Dermis blood vessel endothelial cell (primary cell): ENCODE data around the gene GPR35. TPM values are rescaled to one million over a fixed set of nuclear protein-coding genes. Genes with fewer than 3 reads are reported as not detected.

Experiments
- DNase-seq: peaks from one replicate; pipeline ENCODE4 v3.0.0; 2010
- total RNA-seq: library from RNA; depleted of rRNA; stranded (reverse); fragments of >200 nt; gene quantifications from 2 replicates; pipeline ENCODE4 v1.2.3, GENCODE V29; 2014

Gene GPR35
- total RNA-seq, 1 donor from 2014 or later = 0.85 TPM

DNA sequence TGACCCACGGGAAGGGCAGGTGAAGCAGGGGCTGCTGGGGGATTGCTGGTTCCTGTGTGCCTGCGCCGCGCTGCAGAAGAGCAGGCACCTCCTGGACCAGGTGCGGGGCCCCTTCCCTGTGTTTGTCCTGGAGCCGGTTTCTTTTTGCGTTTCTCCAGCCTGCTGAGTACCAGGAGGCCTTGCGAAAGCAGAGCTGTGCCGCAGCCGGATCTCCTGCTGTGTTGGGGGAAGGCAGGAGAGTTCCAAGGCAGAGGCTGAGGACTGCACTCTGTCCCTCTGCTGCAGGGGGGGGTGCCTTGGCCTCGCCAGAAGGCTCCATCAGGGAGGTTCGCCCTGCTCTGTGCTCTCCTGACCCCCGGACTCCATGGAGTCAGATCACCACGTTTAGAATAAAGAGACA lies 35.9 kb upstream of the GPR35 start:
- no peak for DNase-seq

DNA sequence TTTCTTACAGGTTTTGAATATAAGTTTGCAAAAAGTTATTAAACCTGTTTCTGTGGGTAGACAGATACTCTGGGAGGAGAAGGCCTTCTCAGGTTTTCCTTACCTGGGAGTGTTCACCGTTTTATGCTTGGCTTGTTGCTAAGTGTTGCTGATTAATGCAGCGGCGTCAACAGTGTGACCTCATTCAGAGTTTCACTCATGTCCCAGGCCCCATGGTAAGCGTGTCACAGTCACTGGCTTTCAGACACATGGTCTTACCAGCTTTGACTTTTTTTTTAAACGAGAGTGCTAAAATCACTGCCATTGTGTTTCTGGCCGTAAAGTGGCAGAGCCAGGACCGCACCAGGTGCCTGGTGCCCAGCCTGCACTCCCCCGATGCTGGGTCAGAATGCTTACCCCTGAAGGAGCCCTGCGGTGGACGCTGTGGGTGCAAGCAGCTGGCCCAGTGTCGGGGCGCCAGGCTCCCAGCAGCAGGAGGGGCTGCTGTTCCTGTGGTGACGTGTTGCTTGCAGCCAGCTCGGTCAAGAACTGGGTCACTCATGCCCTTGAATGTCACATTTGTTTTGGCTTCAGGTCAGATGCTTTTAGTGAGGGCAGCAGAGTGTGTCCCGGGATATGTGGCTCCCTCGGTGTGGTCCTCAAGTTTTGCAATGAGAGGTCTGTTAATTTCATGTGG lies 35.3 kb upstream of the GPR35 start:
- no peak for DNase-seq

DNA sequence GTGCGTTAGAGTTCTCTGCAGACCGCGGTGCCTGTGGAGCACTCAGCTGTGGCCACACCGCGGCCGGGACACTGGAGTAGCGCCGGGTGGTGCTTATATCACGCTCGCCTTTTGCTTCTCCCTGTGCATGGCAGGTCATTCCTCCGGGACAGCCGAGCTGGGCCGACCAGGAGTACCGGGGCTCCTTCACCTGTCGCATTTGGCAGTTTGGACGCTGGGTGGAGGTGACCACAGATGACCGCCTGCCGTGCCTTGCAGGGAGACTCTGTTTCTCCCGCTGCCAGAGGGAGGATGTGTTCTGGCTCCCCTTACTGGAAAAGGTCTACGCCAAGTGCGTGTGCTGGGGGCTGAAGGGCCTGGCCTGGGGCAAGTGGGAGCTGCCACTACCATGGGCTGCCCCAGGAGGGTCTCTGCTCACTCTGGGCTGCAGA lies 34.6 kb upstream of the GPR35 start:
- DNase-seq = no peak

DNA sequence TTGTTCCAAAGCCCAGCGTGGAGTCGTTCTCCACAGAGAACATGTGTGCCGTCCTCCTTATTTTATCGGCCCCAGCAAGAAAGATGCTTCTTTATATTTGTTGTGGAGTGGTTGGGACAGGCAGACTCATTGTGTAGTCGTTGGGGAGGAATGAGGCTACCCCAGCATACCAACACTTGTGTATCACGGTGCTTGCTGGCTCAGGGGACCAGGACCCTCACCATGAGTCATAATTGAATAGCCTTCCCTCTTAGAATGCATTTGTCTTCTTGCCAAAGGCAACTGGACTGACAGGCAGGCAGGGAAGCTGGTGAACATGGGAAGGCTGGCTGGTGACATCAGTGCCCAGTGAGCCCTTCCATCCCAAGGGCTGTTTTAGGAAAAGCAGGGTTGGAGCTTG lies 34.1 kb upstream of the GPR35 start:
- DNase-seq = no peak

DNA sequence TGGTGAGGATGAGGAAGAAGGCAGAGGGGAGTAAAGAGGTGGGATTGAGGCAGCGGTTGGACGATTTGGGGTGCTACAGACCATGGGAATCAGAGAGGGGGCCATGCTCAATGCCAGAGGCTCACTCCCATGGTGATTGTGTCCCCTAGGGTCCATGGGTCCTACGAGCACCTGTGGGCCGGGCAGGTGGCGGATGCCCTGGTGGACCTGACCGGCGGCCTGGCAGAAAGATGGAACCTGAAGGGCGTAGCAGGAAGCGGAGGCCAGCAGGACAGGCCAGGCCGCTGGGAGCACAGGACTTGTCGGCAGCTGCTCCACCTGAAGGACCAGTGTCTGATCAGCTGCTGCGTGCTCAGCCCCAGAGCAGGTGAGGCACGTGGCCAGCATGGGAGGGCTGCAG lies 33.5 kb upstream of the GPR35 start:
- no peak for DNase-seq

DNA sequence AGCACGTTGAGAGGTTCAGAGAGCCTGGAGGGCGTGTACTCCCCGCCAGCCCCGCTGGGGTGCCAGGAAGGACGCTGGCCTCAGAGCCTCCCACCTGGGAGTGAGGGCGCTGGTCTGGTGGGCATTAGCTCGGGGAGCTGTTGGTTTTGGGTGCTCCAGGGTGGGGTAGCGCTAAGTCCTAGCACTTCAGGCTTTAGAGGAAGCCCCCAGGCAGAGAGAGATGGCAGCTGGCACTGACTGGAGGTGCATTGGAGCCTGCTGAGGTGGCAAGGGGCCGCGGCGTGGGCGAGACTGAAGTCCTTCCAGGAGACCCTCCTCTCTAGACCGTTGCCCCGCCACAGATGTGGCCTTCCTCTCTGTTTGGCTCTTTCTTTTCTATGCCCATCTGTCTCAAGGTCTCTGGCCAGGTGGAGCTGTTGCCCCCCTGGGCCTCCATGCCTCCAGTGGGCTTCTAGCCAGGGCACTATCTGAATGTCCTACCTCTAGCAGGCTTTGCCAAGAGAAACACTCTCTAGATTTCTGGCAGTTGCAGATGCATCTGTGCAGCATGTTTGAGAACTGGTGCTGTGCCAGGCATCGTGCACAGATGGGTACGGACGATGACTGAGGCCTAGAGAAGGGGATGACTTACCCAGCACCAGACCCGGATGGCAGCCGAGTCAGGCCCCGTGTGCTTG lies 32.1 kb upstream of the GPR35 start:
- no peak for DNase-seq

DNA sequence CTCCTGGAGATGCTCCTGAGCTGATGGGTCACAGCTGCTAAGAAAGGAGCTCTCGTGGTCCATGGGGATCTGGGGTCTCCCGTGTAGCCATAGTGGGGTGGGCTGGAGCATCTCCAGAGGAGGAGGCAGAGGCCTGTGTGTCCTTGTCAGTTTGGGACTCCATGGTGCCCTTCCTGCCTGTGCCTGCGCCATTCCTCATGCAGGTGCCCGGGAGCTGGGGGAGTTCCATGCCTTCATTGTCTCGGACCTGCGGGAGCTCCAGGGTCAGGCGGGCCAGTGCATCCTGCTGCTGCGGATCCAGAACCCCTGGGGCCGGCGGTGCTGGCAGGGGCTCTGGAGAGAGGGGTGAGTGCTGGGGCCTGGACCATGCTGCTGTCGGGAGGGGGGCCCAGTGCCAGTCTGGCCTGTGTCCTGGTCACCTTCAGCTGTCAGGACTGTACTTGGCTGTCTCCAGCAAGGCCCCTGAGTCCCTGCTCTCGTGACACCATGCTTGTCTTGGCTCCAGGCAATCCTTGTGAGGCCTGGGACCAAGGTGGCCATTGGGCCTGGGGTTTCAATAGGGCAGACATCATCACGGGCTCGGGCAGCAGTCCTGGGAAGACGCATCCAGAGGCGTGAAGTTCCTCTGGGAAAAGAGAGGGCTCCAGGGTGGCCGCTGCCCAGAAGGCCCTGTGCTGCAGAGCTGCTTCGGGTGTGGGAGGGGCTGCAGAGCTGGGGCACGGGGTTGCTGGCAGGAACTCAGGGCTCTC lies 31.4 kb upstream of the GPR35 start:
- DNase-seq = no peak

DNA sequence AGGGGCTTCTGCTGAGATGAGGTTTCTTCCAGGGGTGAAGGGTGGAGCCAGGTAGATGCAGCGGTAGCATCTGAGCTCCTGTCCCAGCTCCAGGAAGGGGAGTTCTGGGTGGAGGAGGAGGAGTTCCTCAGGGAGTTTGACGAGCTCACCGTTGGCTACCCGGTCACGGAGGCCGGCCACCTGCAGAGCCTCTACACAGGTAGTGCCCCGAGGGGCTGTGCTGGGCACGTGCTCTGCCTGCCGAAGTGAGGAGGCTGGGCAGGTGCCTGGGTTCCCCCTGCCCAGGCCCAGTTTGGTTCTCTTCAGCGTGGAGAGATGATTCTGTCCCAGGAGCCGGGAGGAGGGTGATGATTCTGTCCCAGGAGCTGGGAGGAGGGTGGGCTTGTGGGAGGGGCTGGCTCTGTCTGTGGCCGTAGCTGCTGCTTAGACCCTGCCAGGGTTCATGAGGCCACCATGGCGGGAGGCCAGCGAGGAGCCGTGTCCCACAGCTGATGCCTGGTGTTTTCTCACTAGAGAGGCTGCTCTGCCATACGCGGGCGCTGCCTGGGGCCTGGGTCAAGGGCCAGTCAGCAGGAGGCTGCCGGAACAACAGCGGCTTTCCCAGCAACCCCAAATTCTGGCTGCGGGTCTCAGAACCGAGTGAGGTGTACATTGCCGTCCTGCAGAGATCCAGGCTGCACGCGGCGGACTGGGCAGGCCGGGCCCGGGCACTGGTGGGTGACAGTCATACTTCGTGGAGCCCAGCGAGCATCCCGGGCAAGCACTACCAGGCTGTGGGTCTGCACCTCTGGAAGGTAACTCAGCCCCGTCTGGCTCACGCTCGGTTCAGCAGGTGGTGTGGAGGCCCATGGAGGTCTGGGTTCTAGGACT lies 30.5 kb upstream of the GPR35 start:
- DNase-seq = no peak

DNA sequence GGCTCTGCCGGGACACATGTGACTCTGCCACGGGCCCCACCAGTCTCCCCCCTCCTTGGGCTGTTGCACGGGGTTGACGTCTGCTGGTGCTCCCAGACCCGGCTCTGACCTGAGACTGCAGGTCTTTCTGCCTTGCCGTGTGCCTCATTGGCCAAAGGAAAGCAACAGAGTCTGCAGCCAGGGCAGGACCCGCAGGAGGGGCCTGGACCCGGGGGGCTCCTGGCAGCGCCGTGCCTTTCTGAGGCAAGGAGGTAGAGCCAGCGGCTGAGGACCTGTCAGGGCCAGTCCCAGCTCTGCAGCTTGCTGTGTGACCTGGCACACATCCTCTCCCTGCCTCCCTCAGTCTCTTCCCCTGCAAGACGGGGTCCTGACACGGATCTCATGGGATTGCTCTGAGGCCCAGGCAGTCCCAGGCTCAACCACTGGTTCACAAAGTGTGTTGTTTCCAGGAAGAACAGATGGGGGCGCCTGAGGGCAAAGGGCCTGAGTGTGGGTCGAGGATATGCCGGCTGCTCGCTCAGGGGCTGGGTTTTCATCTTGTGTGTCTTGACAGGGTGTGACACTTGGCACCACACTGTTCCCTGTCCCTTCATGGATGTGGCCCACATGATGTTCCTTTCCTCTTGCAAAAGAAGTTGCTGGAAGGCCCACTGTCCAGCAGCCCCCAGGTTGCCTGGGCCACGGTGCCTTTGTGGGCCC lies 29.8 kb upstream of the GPR35 start:
- DNase-seq = peak; percentile 30

DNA sequence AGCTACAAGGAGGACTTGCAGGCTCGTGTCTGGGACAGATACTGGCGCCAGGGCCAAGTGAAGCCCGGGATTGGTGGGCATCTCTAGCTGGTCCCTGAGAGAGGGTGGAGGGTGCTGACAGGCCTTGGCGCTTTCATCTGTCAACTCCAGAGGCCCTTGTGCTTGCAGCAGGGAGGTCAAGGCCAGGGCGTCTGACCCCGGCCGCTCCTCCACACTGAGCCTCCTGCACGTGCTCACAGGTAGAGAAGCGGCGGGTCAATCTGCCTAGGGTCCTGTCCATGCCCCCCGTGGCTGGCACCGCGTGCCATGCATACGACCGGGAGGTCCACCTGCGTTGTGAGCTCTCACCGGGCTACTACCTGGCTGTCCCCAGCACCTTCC lies 29.2 kb upstream of the GPR35 start:
- no peak for DNase-seq

DNA sequence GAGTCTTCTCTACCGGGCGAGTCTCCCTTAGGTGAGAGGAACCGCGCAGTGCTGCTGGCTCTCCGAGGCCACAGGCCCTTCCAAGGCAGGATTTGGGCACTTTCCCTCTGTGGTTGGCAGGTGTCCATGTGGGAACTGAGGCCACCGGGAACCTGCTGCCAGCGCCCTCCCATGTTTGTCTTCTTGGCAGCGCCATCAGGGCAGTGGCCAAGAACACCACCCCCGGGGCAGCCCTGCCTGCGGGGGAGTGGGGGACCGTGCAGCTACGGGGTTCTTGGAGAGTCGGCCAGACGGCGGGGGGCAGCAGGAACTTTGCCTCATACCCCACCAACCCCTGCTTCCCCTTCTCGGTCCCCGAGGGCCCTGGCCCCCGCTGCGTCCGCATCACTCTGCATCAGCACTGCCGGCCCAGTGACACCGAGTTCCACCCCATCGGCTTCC lies 28.8 kb upstream of the GPR35 start:
- DNase-seq = no peak

DNA sequence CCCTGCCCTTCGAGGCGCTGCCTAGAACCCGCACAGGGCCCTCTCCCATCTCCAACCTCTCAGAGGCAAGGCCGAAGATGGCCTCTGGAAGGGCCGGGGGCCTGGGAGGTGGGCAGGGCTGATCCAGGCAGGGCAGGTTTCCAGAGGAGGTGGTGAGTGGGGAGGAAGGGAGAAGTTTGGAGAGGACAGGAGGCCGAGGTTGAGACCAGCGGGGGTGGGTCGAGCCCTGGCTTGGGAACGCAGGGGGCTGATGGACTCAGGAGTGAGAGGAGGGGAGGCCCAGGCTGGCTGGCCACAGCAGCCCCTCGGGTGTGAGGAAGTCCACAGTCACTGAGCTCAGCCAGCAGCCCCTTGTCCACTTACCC lies 28.2 kb upstream of the GPR35 start:
- DNase-seq = no peak

DNA sequence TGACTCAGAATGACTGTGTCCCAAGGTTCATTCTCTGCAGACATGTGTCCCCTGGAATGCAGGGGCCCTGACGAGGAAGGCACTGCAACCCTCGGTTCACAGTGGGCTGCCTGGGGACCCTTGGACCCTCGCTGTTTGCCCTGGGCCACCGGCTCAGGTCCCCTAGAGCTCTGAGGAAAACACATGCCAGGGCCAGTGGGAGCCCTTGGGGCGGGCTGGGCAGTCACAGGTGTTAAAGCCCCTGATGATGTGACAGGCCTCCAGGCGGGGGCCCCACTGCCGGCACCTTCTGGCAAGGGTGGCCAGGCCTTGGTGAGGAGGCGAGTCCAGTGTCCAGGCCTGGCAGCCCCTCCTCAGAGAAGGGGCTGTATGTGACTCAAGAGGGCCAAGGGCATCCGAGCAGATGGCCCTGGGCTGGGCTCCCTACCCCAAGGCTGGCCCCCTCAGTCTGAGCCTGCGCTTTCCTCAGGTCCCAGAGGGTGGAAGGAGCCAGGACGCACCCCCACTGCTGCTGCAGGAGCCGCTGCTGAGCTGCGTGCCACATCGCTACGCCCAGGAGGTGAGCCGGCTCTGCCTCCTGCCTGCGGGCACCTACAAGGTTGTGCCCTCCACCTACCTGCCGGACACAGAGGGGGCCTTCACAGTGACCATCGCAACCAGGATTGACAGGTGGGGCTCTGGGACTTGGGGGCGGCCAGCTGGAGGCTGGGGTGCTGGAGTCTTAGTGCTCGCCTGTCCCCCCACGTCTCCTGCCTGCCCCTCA lies 27.7 kb upstream of the GPR35 start:
- DNase-seq = no peak

DNA sequence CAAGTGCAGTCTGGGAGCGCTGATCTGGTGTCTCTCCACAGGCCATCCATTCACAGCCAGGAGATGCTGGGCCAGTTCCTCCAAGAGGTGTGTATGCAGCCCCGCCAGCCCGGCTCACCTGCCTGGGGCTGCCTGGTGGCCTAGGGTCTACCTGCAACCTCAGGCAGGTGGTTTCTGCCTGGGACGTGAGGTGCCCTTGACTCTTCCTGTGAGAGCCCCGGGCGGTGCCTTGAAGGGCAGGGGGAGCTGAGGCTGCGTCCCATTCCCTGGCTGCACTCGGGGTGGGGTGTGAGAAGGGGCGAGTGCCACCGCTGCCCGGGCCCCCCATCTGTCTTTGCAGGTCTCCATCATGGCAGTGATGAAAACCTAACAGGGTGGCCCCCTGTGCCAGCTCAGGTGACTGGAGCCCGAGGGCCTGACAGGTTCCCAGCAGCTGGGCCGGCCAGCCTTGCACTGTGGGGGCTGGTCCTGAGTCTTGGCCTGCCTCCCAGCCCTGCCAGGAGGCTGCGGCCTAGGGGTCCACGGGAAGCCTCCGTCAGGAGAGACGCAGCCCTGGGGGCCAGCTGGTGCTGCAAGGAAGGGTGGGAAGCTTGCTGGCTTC lies 26.9 kb upstream of the GPR35 start:
- no peak for DNase-seq

DNA sequence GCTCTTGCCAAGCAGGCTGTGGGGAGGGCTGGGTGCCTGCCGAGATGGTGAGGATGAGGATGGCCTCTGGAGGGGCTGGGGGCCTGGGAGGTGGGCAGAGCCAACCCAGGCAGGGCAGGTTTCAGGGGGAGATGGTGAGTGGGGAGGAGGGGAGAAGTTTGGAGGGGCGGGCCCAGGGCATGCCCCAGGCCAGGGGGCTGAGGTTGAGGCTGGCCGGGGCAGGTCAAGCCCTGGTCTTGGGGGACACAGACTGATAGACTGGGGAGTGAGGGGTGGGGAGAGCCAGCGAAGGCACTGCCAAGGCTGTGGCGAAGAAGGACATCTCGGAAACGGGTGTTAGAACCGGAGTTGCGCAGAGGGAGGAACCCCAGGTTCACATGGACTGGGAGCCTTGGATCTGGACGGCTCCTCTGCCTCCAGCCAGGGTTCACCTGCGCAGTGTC lies 26.1 kb upstream of the GPR35 start:
- no peak for DNase-seq

DNA sequence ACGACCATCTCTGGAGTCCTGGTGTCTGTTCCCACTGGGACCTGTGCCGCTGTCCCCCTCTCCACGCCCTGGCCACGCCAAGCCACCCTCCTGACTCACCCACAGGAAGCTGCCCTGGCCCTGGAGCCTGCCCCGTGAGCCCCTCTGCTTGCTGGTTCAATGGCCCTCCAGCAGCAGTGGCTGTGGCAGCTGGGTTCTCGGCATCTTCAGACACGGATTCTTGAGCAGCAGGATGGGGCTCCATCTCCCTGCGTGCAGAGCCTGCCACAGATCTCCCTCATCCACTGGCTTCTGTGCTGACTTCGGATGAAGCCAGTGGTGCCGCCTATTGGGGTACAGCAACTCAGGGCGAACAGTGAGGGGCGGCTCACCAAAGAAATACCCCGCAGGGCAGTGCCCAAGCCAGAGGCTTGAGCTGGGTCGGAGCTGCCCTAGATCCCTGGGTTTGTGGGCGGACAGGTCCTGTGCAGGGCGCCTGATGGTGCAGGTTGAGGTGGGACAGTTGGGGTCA lies 24.8 kb upstream of the GPR35 start:
- DNase-seq = no peak

DNA sequence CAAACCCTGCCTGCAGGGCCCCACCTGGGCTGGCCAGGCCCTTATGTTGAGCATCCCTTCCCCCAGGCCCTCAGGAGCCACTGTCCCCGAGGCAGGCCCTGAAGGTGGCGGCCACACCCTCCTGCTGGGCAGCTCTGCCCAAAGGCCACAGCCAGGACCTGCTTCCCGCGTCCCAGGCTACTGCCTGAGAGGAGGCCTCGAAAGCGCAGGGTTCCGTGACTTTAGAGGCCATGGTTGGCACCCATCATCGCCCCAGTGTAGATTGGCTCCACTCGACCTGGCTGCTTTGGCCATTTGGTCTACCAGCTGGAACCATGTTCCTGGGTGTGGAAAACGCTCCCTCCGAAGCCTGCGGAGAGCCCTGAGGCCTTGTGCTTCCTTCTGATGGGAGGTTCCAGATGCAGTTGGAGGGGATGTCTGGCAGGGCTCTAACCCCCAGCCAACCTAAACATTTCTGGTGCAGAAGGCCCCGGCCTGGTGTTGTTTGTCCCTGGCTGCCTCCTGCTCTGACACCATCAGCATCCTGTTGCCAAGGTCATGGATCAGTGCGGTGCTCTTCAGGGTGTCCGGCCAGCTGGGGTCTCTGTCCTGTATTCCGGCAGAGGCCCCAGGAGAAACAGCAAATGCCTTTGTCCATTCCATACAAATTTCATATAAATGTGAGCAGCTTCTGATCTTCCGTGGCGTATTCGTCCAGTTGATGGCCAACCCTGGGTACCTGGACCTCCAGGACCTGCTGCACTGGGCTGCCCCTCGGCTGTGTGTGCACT lies 24.0 kb upstream of the GPR35 start:
- DNase-seq = peak; percentile 16

DNA sequence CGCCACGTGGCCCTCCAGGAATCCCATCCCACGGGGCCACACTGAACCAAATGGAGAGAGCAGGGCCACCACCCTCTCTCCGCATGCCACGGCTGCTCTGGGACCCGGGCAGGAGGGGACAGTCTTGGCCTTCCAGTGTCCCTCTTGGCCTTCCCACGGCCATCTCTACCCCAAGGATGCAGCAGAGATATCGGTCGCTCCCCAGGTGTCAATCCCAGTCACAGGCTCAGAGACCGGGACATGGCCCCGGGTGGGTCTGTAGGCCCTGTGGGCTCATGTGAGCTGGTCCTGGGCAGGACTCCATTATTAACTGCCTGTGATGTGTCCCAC lies 23.5 kb upstream of the GPR35 start:
- DNase-seq = no peak

DNA sequence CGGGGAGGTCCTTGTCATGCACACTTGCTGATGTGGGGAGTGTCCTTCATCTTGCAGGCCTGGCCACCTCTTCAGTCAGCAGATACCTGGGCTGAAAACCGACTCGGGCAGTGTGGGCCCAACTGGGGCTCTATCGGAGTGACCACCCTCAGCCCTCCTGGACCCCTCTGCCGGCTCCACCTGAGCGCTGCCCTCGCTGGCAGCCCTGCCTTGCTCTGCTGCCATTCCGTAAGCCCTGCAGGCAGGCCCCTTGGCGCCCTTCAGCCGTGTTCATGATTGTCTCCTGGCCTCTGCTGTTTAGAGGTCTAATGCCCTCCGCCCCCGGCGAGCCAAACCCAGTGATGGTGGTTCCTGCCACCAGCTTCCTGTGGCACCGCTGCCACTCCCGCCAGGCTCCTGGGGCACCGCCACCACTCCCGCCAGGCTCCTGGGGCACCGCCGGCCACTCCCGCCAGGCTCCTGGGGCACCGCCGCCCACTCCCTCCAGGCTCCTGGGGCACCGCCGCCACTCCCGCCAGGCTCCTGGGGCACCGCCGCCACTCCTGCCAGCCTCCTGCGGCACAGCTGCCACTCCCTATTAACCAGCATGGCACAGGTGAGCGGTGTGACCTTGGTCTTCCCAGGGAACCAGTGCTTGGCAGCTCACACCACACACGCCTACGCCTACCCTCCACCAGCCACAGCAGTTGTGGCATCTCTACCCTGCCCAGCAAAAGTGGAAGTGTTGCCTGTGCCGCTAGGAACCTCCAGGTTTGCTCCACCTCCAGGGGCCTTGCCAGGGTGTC lies 22.8 kb upstream of the GPR35 start:
- no peak for DNase-seq
